GM21381 (cell line): ENCODE data around the gene RAC2.

ENCODE experiments used
- ATAC-seq: cut with Tn5 transposase; IDR thresholded peaks from one replicate; pipeline ENCODE4 v1.9.1; 2021; ENCODE audit warnings: mild to moderate bottlenecking, moderate library complexity; ENCODE audit not compliant: unreplicated experiment

Gene RAC2

DNA sequence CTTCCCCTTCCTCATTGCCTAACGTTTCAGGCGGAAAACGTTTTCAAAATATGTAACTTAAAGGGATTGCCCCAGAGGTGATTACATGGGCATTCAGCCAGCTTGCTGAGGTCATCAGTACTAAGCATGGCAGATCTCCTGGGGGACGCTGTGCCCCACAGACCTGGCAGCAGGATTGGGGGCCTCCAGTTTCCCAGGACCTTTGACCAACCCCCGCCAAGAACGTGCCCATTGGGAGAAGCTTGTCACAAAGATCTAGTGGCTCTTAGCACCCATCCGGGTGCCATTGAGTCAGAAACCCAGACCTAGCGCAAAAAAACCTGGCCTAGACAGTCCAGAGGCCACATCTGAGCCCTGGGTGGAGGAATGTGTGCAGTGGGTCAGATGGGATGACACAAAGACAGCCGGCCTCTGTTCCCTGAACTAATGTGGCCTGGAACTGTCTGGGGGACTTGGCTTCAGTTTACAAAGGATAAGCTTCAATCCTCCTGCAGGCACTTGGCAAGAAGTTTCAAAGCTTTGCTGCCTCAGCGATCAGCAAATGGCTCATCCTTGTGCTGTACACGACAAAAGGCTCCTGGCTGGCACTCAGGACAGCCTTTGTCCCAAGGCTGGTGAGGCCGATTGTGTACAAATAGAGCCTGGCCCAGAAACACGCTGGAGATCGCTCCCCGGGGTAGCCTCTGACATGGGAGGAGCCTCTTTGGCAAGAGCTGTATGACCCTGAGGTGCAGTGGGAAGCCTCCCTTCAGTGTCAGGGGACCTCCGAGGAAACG is 65.5 kb downstream of the RAC2 start:
- ATAC-seq, result no peak

DNA sequence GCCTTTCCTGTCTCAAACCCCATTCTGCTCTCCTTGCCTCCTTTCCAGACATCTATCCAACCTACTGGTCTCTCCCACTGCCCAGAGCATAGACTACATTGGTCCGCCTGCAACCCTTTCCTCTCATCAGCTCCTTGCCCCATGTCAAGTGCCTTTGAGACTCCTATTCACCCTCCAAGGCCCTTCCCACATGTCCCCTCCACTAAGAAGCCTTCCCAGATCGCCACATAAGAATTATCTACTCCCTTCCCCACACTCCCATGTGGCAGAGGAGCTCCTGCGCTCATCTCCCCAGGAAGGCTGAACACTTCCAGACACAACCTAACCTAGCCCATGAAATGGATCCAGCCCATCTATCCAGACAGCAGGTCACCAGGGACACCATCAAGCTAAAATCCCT is 66.3 kb downstream of the RAC2 start:
- ATAC-seq, result no peak

- no peak for ATAC-seq
These were observed 66.8 kb downstream of the RAC2 start for GRCh38 chr22:37177221-37177620.

GRCh38 chr22:37176464-37177061 is 67.5 kb downstream of the RAC2 start:
- ATAC-seq, result no peak

- no peak for ATAC-seq
These were observed 68.4 kb downstream of the RAC2 start for GRCh38 chr22:37175414-37176281.
